K562 (cell line): ENCODE results near the gene PRTFDC1. TPM values are rescaled to one million over a fixed set of nuclear protein-coding genes. Genes with fewer than 3 reads are reported as not detected.

Experiments
- ASH1L ChIP-seq: fragments of 450-650 bp; IDR thresholded peaks from 2 replicates; pipeline ENCODE4 v1.6.1; 2018; ENCODE audit warnings: borderline replicate concordance, mild to moderate bottlenecking, low read depth; ENCODE audit not compliant: partially characterized antibody
- FIP1L1 ChIP-seq: fragments of 200-400 bp; formaldehyde crosslinking; IDR thresholded peaks from 2 replicates; pipeline ENCODE4 v1.6.1; 2018; ENCODE audit warnings: mild to moderate bottlenecking, low read depth, low read length; ENCODE audit not compliant: poor library complexity, severe bottlenecking
- MBD1 ChIP-seq: fragments of 250-450 bp; sonication (Bioruptor Pico); IDR thresholded peaks from 2 replicates; pipeline ENCODE4 v1.8.0; 2022; ENCODE audit warnings: inconsistent platforms
- MNT ChIP-seq, 2 experiments: fragments of 450-650 bp; conservative IDR thresholded peaks; 2 replicates each; pipeline ENCODE4 v1.6.1; 2017; ENCODE audit warnings: mild to moderate bottlenecking in 2 of 2, moderate library complexity in 2 of 2
- NBN ChIP-seq: fragments of 450-650 bp; IDR thresholded peaks from 2 replicates; pipeline ENCODE4 v1.6.1; 2016; ENCODE audit warnings: low read depth, mild to moderate bottlenecking
- PTTG1 ChIP-seq: fragments of 450-650 bp; IDR thresholded peaks from 2 replicates; pipeline ENCODE4 v1.6.1; 2016; ENCODE audit warnings: low read depth, mild to moderate bottlenecking, missing genetic modification characterization, missing compliant biosample characterization
- SFPQ ChIP-seq: fragments of 200-400 bp; formaldehyde crosslinking; IDR thresholded peaks from 2 replicates; pipeline ENCODE4 v1.6.1; 2017; ENCODE audit warnings: mild to moderate bottlenecking, low read depth, low read length, moderate library complexity
- SMARCA4 ChIP-seq: fragments of 450-650 bp; IDR thresholded peaks from 2 replicates; pipeline ENCODE4 v1.6.1; 2016
- SRSF1 ChIP-seq: fragments of 200-400 bp; formaldehyde crosslinking; IDR thresholded peaks from 2 replicates; pipeline ENCODE4 v1.6.1; 2017; ENCODE audit warnings: mild to moderate bottlenecking, low read depth, low read length, moderate library complexity
- ZBTB12 ChIP-seq: fragments of 250-450 bp; sonication (Bioruptor Pico); IDR thresholded peaks from 2 replicates; pipeline ENCODE4 v1.4.0; 2020
- ZBTB2 ChIP-seq: fragments of 450-650 bp; IDR thresholded peaks from 2 replicates; pipeline ENCODE4 v1.6.1; 2016; ENCODE audit warnings: antibody characterized with exemption
- ZC3H8 ChIP-seq: fragments of 450-650 bp; IDR thresholded peaks from 2 replicates; pipeline ENCODE4 v1.6.1; 2017
- ZNF41 ChIP-seq: fragments of 250-450 bp; sonication (Bioruptor Pico); conservative IDR thresholded peaks from 2 replicates; pipeline ENCODE4 v1.4.0; 2020; ENCODE audit warnings: mild to moderate bottlenecking
- polyA plus RNA-seq, 8 experiments: library from polyadenylated mRNA; depleted of rRNA in 4 of 8; stranded (reverse) in 5 of 8; unstranded in 3 of 8; fragments of >200 nt; fragmentation: Nextera tagmentation in 2 of 8; fragmentation: Illumina TruSeq in 1 of 8; extraction: Ambion mirVana in 2 of 8; extraction: Trizol in 1 of 8; gene quantifications; 2 replicates each; pipeline versions ENCODE4 v1.2.1 to v1.2.3, GENCODE V29; 2011 to 2014; ENCODE audit warnings: inconsistent platforms in 1 of 8, missing spikeins in 1 of 8
- total RNA-seq, 7 experiments: library from RNA; depleted of rRNA in 6 of 7; stranded (reverse); fragments of >200 nt in 6 of 7; fragmentation: Illumina TruSeq in 2 of 7; extraction: Trizol in 2 of 7; gene quantifications; 2 replicates each; pipeline versions ENCODE4 v1.2.1 to v1.2.3, GENCODE V29; 2011 to 2021; ENCODE audit warnings: low replicate concordance in 1 of 7

Gene PRTFDC1
- total and polyA plus RNA-seq, 9 of the 15 experiments (the other 6 are each of a cell fraction or from before 2014, with no cell fraction given): 7.0 to 27.6 (median 10.0) TPM

- peak; percentile 32 for TF ChIP-seq ASH1L
- TF ChIP-seq MNT (conservative IDR thresholded peaks at IDR 0.05): 0 out of 4 replicates have a peak, but pooled peaks have one; percentile 16 to 19
- no peak for TF ChIP-seq SRSF1
- no peak for TF ChIP-seq FIP1L1
- TF ChIP-seq SFPQ: no peak
- TF ChIP-seq MBD1 (CRISPR knock-in tag): no peak
- no peak for TF ChIP-seq ZBTB12 (CRISPR knock-in tag)
- TF ChIP-seq NBN: 0 out of 2 replicates have a peak, but pooled peaks have one; percentile 20
- TF ChIP-seq SMARCA4: peak; percentile 76
- TF ChIP-seq ZC3H8: peak; percentile 82
- peak; percentile 53; the same call in 1 of the 2 replicates for TF ChIP-seq ZBTB2
- no peak for TF ChIP-seq PTTG1 (tag)
- no peak for TF ChIP-seq ZNF41 (CRISPR knock-in tag)
Observed at GRCh38 chr10:24866604-24867583, 85.5 kb downstream of the PRTFDC1 start (continued).
